ENCODE data around the gene PSMD14.
A peak's percentile ranks its signal among the peaks of the same experiment; 100 is the strongest.
"Not testable (repeated sequence)": the region's sequence is repeated elsewhere in the genome, so short reads cannot be mapped to it uniquely, and the experiment has no call there.

The PSMD14 gene

GRCh38 chr2:161332371-161332967, 24.2 kb downstream of the PSMD14 start:
- H3K27ac ChIP-seq: no peak overlapping the region
- DNase-seq (ENCODE audit: low read depth, low spot score): no peak

- DNase-seq (ENCODE audit: low read depth, low spot score): no peak
- no peak overlapping the region for H3K27ac ChIP-seq
Observed at GRCh38 chr2:161335626-161336025, 27.4 kb downstream of the PSMD14 start.

- no peak for DNase-seq (ENCODE audit: low read depth, low spot score)
- no peak overlapping the region for H3K27ac ChIP-seq
Observed at GRCh38 chr2:161337247-161337646, 29.0 kb downstream of the PSMD14 start.

- DNase-seq (ENCODE audit: low read depth, low spot score); H3K27ac ChIP-seq: not testable (repeated sequence)
Observed at GRCh38 chr2:161339532-161339931, 31.3 kb downstream of the PSMD14 start.

GRCh38 chr2:161340930-161341413, 32.7 kb downstream of the PSMD14 start:
- DNase-seq (ENCODE audit: low read depth, low spot score); H3K27ac ChIP-seq: not testable (repeated sequence)

GRCh38 chr2:161343235-161343634, 35.0 kb downstream of the PSMD14 start:
- DNase-seq (ENCODE audit: low read depth, low spot score): no peak
- no peak overlapping the region for H3K27ac ChIP-seq

GRCh38 chr2:161344692-161345091, 36.5 kb downstream of the PSMD14 start:
- no peak overlapping the region for H3K27ac ChIP-seq
- DNase-seq (ENCODE audit: low read depth, low spot score): no peak

GRCh38 chr2:161351678-161352077, 43.5 kb downstream of the PSMD14 start:
- no peak overlapping the region for H3K27ac ChIP-seq
- DNase-seq (ENCODE audit: low read depth, low spot score): no peak

- no peak overlapping the region for H3K27ac ChIP-seq
- DNase-seq (ENCODE audit: low read depth, low spot score): no peak
Observed at GRCh38 chr2:161352719-161353118, 44.5 kb downstream of the PSMD14 start.

- H3K27ac ChIP-seq: no peak overlapping the region
- no peak for DNase-seq (ENCODE audit: low read depth, low spot score)
Observed at GRCh38 chr2:161353543-161353942, 45.3 kb downstream of the PSMD14 start.

GRCh38 chr2:161354106-161354505, 45.9 kb downstream of the PSMD14 start:
- no peak for DNase-seq (ENCODE audit: low read depth, low spot score)
- H3K27ac ChIP-seq: no peak overlapping the region

GRCh38 chr2:161355106-161355505, 46.9 kb downstream of the PSMD14 start:
- no peak for DNase-seq (ENCODE audit: low read depth, low spot score)

GRCh38 chr2:161355983-161356382, 47.8 kb downstream of the PSMD14 start:
- no peak overlapping the region for H3K27ac ChIP-seq
- DNase-seq (ENCODE audit: low read depth, low spot score): no peak

More at GRCh38 chr2:161355106-161355505, 46.9 kb downstream of the PSMD14 start:
- H3K27ac ChIP-seq: no peak overlapping the region

GRCh38 chr2:161357097-161357496, 48.9 kb downstream of the PSMD14 start:
- H3K27ac ChIP-seq: no peak overlapping the region
- no peak for DNase-seq (ENCODE audit: low read depth, low spot score)

GRCh38 chr2:161358838-161359237, 50.6 kb downstream of the PSMD14 start:
- H3K27ac ChIP-seq: no peak overlapping the region
- DNase-seq (ENCODE audit: low read depth, low spot score): no peak

GRCh38 chr2:161360095-161360654, 52.0 kb downstream of the PSMD14 start:
- not testable (repeated sequence) for H3K27ac ChIP-seq; DNase-seq (ENCODE audit: low read depth, low spot score)

GRCh38 chr2:161362568-161363166, 54.4 kb downstream of the PSMD14 start:
- no peak overlapping the region for H3K27ac ChIP-seq
- DNase-seq (ENCODE audit: low read depth, low spot score): no peak

GRCh38 chr2:161367675-161368074, 59.5 kb downstream of the PSMD14 start:
- no peak overlapping the region for H3K27ac ChIP-seq
- no peak for DNase-seq (ENCODE audit: low read depth, low spot score)

- H3K27ac ChIP-seq: no peak overlapping the region
- no peak for DNase-seq (ENCODE audit: low read depth, low spot score)
Observed at GRCh38 chr2:161369311-161369710, 61.1 kb downstream of the PSMD14 start.

- H3K27ac ChIP-seq: no peak overlapping the region
- DNase-seq (ENCODE audit: low read depth, low spot score): no peak
Observed at GRCh38 chr2:161370981-161371380, 62.8 kb downstream of the PSMD14 start.

GRCh38 chr2:161371869-161372268, 63.6 kb downstream of the PSMD14 start:
- DNase-seq (ENCODE audit: low read depth, low spot score): no peak

GRCh38 chr2:161373942-161374341, 65.7 kb downstream of the PSMD14 start:
- peak overlapping the region; percentile 2 for H3K27ac ChIP-seq
- no peak for DNase-seq (ENCODE audit: low read depth, low spot score)

More at GRCh38 chr2:161371869-161372268, 63.6 kb downstream of the PSMD14 start:
- no peak overlapping the region for H3K27ac ChIP-seq
